ENCODE measurements around the gene CNIH2.

The CNIH2 gene

GRCh38 chr11:66321606-66322005 lies 43.6 kb downstream of the CNIH2 start:
- Histone ChIP-seq H3K4me3 (ENCODE audit: low read length) (no peak overlapping the region), H2AFZ (ENCODE audit: low read length) (no peak overlapping the region), H3K79me2 (ENCODE audit: low read length) (no peaks in the 10 kb centered on the region), H3K4me1 (ENCODE audit: low read length) (no peaks in the 10 kb centered on the region), H3K27me3 (replicated peaks; ENCODE audit: insufficient read depth, low read length) (peaks cover 43% of the 10 kb centered on the region), H3K4me2 (ENCODE audit: low read depth, low read length) (no peak overlapping the region), H4K20me1 (ENCODE audit: insufficient read depth, low read length) (no peaks in the 10 kb centered on the region), H3F3A (ENCODE audit: insufficient read depth, low read length) (no peaks in the 10 kb centered on the region), H3K9ac (ENCODE audit: low read length) (no peak overlapping the region), H3K9me3 (replicated peaks; ENCODE audit: insufficient read depth, low read length) (no peaks in the 10 kb centered on the region), H3K27ac (ENCODE audit: low read length) (no peak overlapping the region), H3K9me2 (replicated peaks; ENCODE audit: insufficient read depth, low read length) (no peaks in the 10 kb centered on the region), H3K36me3 (replicated peaks; ENCODE audit: insufficient read depth, low read length) (no peaks in the 10 kb centered on the region)
- DNase-seq: no peak
- no peak for TF ChIP-seq CTCF (IDR thresholded peaks at IDR 0.05; ENCODE audit: low read length)
- TF ChIP-seq EZH2 (optimal IDR thresholded peaks at IDR 0.05; ENCODE audit: low read depth, low read length): no peak
- TF ChIP-seq EZH2phosphoT487 (IDR thresholded peaks at IDR 0.05; ENCODE audit: low read length): no peak

DNA sequence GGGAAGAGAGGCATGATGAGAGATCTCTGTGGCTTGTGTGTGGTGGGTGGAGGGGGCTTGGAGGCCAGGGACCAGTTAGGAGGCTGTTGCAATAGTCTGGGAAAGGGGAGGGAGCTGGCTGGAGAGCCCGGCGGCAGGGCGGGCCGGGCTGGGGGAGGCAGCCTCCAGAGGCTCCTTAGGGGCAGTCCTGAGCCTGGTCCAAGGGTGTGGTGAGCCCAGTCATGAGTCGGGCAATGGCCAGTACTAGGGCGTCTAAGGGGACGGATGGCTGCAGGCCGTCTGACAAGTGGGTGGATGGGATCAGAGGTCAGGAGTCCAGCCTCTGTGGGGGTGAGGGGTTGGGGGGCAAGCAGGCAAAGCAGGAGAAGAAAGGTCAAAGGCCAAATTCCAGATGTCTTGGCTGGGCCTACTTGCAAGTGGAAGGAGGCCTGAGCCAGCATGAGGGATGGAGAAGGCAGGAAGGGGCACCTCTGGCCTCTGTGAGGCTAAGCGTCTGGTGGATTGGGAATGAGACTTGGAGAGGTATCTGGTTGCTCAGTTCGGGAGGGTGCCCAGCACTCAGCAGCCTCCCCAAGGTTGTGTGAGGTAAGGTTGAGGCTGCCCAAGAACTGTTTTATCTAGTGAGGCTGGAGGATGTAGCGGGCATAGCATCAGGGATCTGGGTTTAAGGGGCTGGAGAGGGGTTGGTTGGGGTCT lies 44.9 kb downstream of the CNIH2 start:
- no peak overlapping the region for H2AFZ ChIP-seq (ENCODE audit: low read length)
- H3K4me3 ChIP-seq (ENCODE audit: low read length): no peak overlapping the region
- peaks cover 34% of the 10 kb centered on the region for H3K27me3 ChIP-seq (replicated peaks; ENCODE audit: insufficient read depth, low read length)
- H3K9ac ChIP-seq (ENCODE audit: low read length): no peak overlapping the region
- no peaks in the 10 kb centered on the region for H3K79me2 ChIP-seq (ENCODE audit: low read length)
- H4K20me1 ChIP-seq (ENCODE audit: insufficient read depth, low read length): no peaks in the 10 kb centered on the region
- DNase-seq: no peak
- no peaks in the 10 kb centered on the region for H3F3A ChIP-seq (ENCODE audit: insufficient read depth, low read length)
- no peak overlapping the region for H3K27ac ChIP-seq (ENCODE audit: low read length)
- no peak for TF ChIP-seq EZH2phosphoT487 (IDR thresholded peaks at IDR 0.05; ENCODE audit: low read length)
- no peak for TF ChIP-seq CTCF (IDR thresholded peaks at IDR 0.05; ENCODE audit: low read length)
- H3K36me3 ChIP-seq (replicated peaks; ENCODE audit: insufficient read depth, low read length): no peaks in the 10 kb centered on the region
- no peaks in the 10 kb centered on the region for H3K9me3 ChIP-seq (replicated peaks; ENCODE audit: insufficient read depth, low read length)
- H3K4me2 ChIP-seq (ENCODE audit: low read depth, low read length): no peak overlapping the region
- H3K4me1 ChIP-seq (ENCODE audit: low read length): no peaks in the 10 kb centered on the region
- H3K9me2 ChIP-seq (replicated peaks; ENCODE audit: insufficient read depth, low read length): no peaks in the 10 kb centered on the region

- no peak overlapping the region for H3K4me3 ChIP-seq (ENCODE audit: low read length)
- H3K4me2 ChIP-seq (ENCODE audit: low read depth, low read length): no peak overlapping the region
- peaks cover 26% of the 10 kb centered on the region for H3K27me3 ChIP-seq (replicated peaks; ENCODE audit: insufficient read depth, low read length)
- no peaks in the 10 kb centered on the region for H3F3A ChIP-seq (ENCODE audit: insufficient read depth, low read length)
- H4K20me1 ChIP-seq (ENCODE audit: insufficient read depth, low read length): no peaks in the 10 kb centered on the region
- DNase-seq: no peak
- no peak for TF ChIP-seq EZH2phosphoT487 (IDR thresholded peaks at IDR 0.05; ENCODE audit: low read length)
- TF ChIP-seq EZH2 (optimal IDR thresholded peaks at IDR 0.05; ENCODE audit: low read depth, low read length): no peak
- no peak for TF ChIP-seq CTCF (IDR thresholded peaks at IDR 0.05; ENCODE audit: low read length)
- no peaks in the 10 kb centered on the region for H3K9me2 ChIP-seq (replicated peaks; ENCODE audit: insufficient read depth, low read length)
- H2AFZ ChIP-seq (ENCODE audit: low read length): no peak overlapping the region
- no peaks in the 10 kb centered on the region for H3K79me2 ChIP-seq (ENCODE audit: low read length)
- no peaks in the 10 kb centered on the region for H3K36me3 ChIP-seq (replicated peaks; ENCODE audit: insufficient read depth, low read length)
- no peaks in the 10 kb centered on the region for H3K4me1 ChIP-seq (ENCODE audit: low read length)
- no peak overlapping the region for H3K9ac ChIP-seq (ENCODE audit: low read length)
- H3K27ac ChIP-seq (ENCODE audit: low read length): no peak overlapping the region
- no peaks in the 10 kb centered on the region for H3K9me3 ChIP-seq (replicated peaks; ENCODE audit: insufficient read depth, low read length)
Observed at GRCh38 chr11:66323684-66324083, 45.7 kb downstream of the CNIH2 start.

Measured in MM.1S (cell line).